ENCODE data around the gene LSMEM2. TPM values are rescaled to one million over a fixed set of nuclear protein-coding genes. Genes with fewer than 3 reads are reported as not detected.

Gene LSMEM2
- total and polyA plus RNA-seq, 2 of the 8 experiments (the other 6 are each of a cell fraction or from before 2014, with no cell fraction given), result 0.58 to 0.68 TPM

DNA sequence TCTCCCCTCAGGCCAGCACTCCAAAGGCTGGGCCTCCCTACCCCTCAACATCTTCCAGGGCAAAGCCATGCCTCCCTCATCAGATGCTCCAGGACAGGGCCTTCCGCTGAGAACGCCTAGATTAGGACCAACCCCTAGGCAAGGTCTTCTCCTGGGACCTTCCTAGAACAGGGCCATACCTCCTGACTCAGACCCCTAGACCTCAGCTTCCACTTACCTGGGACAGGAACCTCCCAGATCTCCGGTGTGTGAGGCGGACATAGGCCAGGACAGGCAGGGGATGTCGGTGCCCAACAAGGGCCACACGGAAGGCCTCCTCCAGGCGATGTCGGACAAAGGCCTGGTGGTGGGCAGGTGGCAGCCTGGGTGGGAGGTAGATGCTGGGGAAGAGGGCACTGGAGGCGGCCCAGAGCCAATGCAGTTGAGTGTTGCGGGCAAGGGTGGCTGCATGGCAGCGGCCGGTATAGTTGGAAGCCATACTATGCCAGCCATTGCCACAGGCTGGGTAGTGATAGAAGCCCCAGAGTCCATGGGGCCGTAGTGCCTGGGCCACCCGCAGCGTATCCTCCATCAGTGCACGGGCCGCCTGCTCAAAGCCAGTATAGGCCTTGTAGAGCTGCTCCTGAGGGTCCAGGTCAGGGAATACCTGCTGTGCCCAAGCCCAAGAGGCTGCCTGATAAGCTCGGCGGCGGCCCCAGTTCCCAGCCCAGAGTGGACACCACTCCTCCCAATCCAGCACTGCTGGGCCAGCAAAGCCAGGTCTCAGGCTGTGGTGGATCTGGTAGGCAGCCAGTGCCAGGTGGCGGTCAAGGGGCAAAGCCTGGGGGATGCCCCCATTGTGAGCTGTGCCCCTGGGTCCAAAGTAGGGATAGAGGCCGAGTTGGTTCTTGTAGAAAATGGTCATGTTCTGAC lies 15.9 kb downstream of the LSMEM2 start (continued):
- TF ChIP-seq JUND (IDR thresholded peaks at IDR 0.05; ENCODE audit: low read length), result no peak
- TF ChIP-seq NRF1 (IDR thresholded peaks at IDR 0.05; ENCODE audit: low read depth, low read length), result no peak
- no peak for TF ChIP-seq E2F6 (IDR thresholded peaks at IDR 0.05)
- no peak for TF ChIP-seq CREB1 (IDR thresholded peaks at IDR 0.05)
- no peak for TF ChIP-seq TBP (IDR thresholded peaks at IDR 0.05; ENCODE audit: low read depth, low read length)
- TF ChIP-seq TCF12 (IDR thresholded peaks at IDR 0.05; ENCODE audit: low read depth, low read length), result no peak
- no peak for TF ChIP-seq POU5F1 (IDR thresholded peaks at IDR 0.05; ENCODE audit: low read depth, low read length)
